ENCODE measurements around the gene AK4.

Gene AK4

DNA sequence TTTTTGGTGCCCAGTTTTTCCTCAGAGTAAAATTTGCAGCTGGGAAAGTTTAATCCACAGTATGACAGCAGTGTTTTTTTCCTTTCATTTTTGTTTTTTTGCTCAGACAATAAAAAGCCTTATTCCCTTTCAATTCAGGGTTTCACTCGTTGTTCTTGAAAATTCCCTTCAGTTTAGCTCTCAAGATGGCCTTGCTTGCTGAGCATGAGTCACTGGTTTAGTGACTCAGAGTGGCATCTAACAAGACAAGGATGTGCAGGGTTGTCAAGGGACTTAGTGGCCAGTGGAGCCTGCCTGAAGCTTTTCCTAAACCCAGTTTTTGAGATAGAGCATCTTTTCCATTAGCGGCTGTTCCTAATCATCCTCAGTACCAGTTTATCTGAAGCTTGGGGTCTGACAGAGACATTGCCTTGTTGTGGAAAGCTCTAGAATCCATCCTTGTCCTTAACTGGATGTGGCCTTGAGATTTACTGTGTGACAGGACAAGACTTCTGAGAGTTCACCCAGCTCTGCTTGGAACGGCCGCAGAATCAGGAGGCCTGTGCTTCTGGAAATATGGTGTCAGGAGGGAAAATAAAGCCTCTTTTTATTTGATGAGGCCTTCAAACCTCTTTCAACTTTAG, 113.0 kb downstream of the AK4 start:
- Histone ChIP-seq H3K36me3 (ENCODE audit: control insufficient read depth, insufficient read depth, low read length) (no peaks in the 10 kb centered on the region), H3K27me3 (ENCODE audit: control insufficient read depth, insufficient read depth, low read length) (peaks cover 20% of the 10 kb centered on the region)

DNA sequence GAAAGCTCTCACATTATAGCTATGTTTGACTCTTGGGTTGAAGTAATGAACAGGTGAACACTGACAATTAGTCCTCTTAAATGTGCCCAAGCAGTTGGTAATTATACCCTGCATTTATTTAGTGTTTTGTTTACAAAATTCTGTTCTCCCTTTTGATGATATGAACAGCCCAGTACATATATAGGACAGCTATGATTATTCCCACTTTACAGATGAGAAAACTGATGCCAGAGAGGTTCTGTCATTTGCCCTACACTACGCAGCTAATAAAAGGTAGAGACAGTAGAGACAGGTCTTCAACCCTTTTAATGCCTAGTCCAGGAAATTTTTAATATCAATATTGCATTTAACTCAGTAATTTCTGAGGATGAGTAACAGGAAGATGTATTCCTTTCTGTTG, 115.3 kb downstream of the AK4 start:
- peaks cover 25% of the 10 kb centered on the region for H3K27me3 ChIP-seq (ENCODE audit: control insufficient read depth, insufficient read depth, low read length)
- no peaks in the 10 kb centered on the region for H3K36me3 ChIP-seq (ENCODE audit: control insufficient read depth, insufficient read depth, low read length)
- peaks cover 20% of the 10 kb centered on the region for H3K4me1 ChIP-seq (ENCODE audit: control insufficient read depth, insufficient read depth, low read length)
- H3K9ac ChIP-seq (ENCODE audit: low read depth, low read length), result no peak overlapping the region
- H3K9me3 ChIP-seq (ENCODE audit: control insufficient read depth, insufficient read depth, low read length), result no peaks in the 10 kb centered on the region
- no peak overlapping the region for H3K4me3 ChIP-seq (ENCODE audit: low read depth, low read length)

More for the DNA sequence above, 113.0 kb downstream of the AK4 start:
- peaks cover 9% of the 10 kb centered on the region for H3K4me1 ChIP-seq (ENCODE audit: control insufficient read depth, insufficient read depth, low read length)
- H3K4me3 ChIP-seq (ENCODE audit: low read depth, low read length), result no peak overlapping the region
- no peaks in the 10 kb centered on the region for H3K9me3 ChIP-seq (ENCODE audit: control insufficient read depth, insufficient read depth, low read length)
- H3K9ac ChIP-seq (ENCODE audit: low read depth, low read length), result no peak overlapping the region

- Histone ChIP-seq H3K27me3 (ENCODE audit: control insufficient read depth, insufficient read depth, low read length) (peaks cover 25% of the 10 kb centered on the region), H3K4me3 (ENCODE audit: low read depth, low read length) (peak overlapping the region; percentile 72), H3K4me1 (ENCODE audit: control insufficient read depth, insufficient read depth, low read length) (peaks cover 18% of the 10 kb centered on the region), H3K36me3 (ENCODE audit: control insufficient read depth, insufficient read depth, low read length) (no peaks in the 10 kb centered on the region), H3K9ac (ENCODE audit: low read depth, low read length) (no peak overlapping the region), H3K9me3 (ENCODE audit: control insufficient read depth, insufficient read depth, low read length) (no peaks in the 10 kb centered on the region)
Measured at GRCh38 chr1:65264197-65264929, 116.4 kb downstream of the AK4 start.

DNA sequence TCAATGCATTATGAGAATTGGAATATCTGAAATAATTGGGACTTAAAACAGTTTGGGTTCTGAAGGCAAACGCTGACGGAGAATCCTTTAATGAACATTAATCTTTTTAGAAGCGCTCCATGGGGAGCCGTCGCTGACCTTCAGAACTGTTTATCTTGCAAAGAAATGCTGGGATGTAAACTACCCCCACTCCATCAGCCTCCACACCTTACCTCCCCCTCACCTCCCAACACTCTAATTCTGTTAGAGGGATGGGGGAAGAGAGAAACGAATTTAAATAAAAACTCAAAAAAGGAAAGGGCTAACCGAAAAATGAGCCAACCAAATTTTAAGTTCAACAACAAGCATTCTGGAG, 117.3 kb downstream of the AK4 start:
- Histone ChIP-seq H3K36me3 (ENCODE audit: control insufficient read depth, insufficient read depth, low read length) (no peaks in the 10 kb centered on the region), H3K4me1 (ENCODE audit: control insufficient read depth, insufficient read depth, low read length) (peaks cover 12% of the 10 kb centered on the region), H3K4me3 (ENCODE audit: low read depth, low read length) (peak overlapping the region; percentile 72), H3K27me3 (ENCODE audit: control insufficient read depth, insufficient read depth, low read length) (peaks cover 25% of the 10 kb centered on the region), H3K9ac (ENCODE audit: low read depth, low read length) (no peak overlapping the region), H3K9me3 (ENCODE audit: control insufficient read depth, insufficient read depth, low read length) (no peaks in the 10 kb centered on the region)

- Histone ChIP-seq H3K4me1 (ENCODE audit: control insufficient read depth, insufficient read depth, low read length) (peaks cover 12% of the 10 kb centered on the region), H3K36me3 (ENCODE audit: control insufficient read depth, insufficient read depth, low read length) (no peaks in the 10 kb centered on the region), H3K9ac (ENCODE audit: low read depth, low read length) (peak overlapping the region; percentile 47), H3K4me3 (ENCODE audit: low read depth, low read length) (peak overlapping the region; percentile 72), H3K27me3 (ENCODE audit: control insufficient read depth, insufficient read depth, low read length) (peaks cover 25% of the 10 kb centered on the region), H3K9me3 (ENCODE audit: control insufficient read depth, insufficient read depth, low read length) (no peaks in the 10 kb centered on the region)
Measured at GRCh38 chr1:65265651-65266351, 117.8 kb downstream of the AK4 start.

DNA sequence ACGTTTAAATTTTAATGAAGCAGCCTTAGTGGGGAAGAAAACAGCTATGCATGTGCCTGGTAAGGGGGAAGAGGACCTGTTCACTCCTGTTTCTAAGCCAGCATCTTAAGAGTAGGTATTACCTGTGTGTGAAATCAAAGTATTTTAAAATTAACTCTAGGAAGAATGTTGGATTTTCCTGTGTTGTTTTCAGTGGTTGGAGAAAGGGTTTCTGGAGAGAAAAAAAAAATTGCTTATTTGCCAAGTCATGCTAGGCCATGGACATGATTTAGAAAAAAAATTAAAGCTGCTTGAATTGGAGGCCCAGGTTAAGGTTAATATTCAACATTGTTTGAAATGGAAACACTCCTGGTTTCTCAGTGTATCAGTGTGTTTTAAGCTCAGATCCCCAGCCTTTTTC, 118.5 kb downstream of the AK4 start:
- Histone ChIP-seq H3K4me1 (ENCODE audit: control insufficient read depth, insufficient read depth, low read length) (peaks cover 12% of the 10 kb centered on the region), H3K4me3 (ENCODE audit: low read depth, low read length) (peak overlapping the region; percentile 72), H3K27me3 (ENCODE audit: control insufficient read depth, insufficient read depth, low read length) (peaks cover 25% of the 10 kb centered on the region), H3K9me3 (ENCODE audit: control insufficient read depth, insufficient read depth, low read length) (no peaks in the 10 kb centered on the region), H3K9ac (ENCODE audit: low read depth, low read length) (no peak overlapping the region), H3K36me3 (ENCODE audit: control insufficient read depth, insufficient read depth, low read length) (no peaks in the 10 kb centered on the region)

DNA sequence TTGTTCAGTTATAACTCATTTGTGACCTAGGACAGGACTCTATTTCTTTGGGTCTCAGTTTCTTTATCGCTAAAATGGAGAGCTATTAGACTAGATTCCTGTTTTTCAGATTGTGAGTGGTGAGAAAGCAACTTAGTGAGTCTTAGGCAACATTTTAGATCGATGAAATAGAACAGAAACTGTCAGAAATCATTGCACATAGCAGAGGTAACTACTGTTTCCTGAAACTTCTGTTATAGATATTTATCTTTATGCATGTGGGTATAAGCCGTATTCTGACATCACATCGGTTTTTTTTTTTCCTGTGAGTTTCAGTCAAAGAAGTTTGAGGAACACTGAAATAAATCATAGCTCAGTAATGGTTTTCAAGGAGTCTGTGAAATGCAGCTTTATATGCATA, 119.3 kb downstream of the AK4 start:
- Histone ChIP-seq H3K9me3 (ENCODE audit: control insufficient read depth, insufficient read depth, low read length) (no peaks in the 10 kb centered on the region), H3K9ac (ENCODE audit: low read depth, low read length) (no peak overlapping the region), H3K36me3 (ENCODE audit: control insufficient read depth, insufficient read depth, low read length) (no peaks in the 10 kb centered on the region), H3K4me3 (ENCODE audit: low read depth, low read length) (no peak overlapping the region), H3K4me1 (ENCODE audit: control insufficient read depth, insufficient read depth, low read length) (peaks cover 12% of the 10 kb centered on the region), H3K27me3 (ENCODE audit: control insufficient read depth, insufficient read depth, low read length) (peaks cover 25% of the 10 kb centered on the region)

GRCh38 chr1:65267683-65268082, 119.7 kb downstream of the AK4 start:
- Histone ChIP-seq H3K4me3 (ENCODE audit: low read depth, low read length) (no peak overlapping the region), H3K27me3 (ENCODE audit: control insufficient read depth, insufficient read depth, low read length) (peaks cover 23% of the 10 kb centered on the region), H3K9ac (ENCODE audit: low read depth, low read length) (no peak overlapping the region), H3K9me3 (ENCODE audit: control insufficient read depth, insufficient read depth, low read length) (no peaks in the 10 kb centered on the region), H3K36me3 (ENCODE audit: control insufficient read depth, insufficient read depth, low read length) (no peaks in the 10 kb centered on the region), H3K4me1 (ENCODE audit: control insufficient read depth, insufficient read depth, low read length) (peaks cover 12% of the 10 kb centered on the region)

GRCh38 chr1:65269612-65270011, 121.6 kb downstream of the AK4 start:
- Histone ChIP-seq H3K27me3 (ENCODE audit: control insufficient read depth, insufficient read depth, low read length) (peaks cover 7% of the 10 kb centered on the region), H3K9ac (ENCODE audit: low read depth, low read length) (no peak overlapping the region), H3K36me3 (ENCODE audit: control insufficient read depth, insufficient read depth, low read length) (no peaks in the 10 kb centered on the region), H3K4me3 (ENCODE audit: low read depth, low read length) (no peak overlapping the region), H3K9me3 (ENCODE audit: control insufficient read depth, insufficient read depth, low read length) (no peaks in the 10 kb centered on the region), H3K4me1 (ENCODE audit: control insufficient read depth, insufficient read depth, low read length) (peaks cover 12% of the 10 kb centered on the region)

- Histone ChIP-seq H3K9ac (ENCODE audit: low read depth, low read length) (no peak overlapping the region), H3K27me3 (ENCODE audit: control insufficient read depth, insufficient read depth, low read length) (peaks cover 4% of the 10 kb centered on the region), H3K4me1 (ENCODE audit: control insufficient read depth, insufficient read depth, low read length) (peaks cover 32% of the 10 kb centered on the region), H3K36me3 (ENCODE audit: control insufficient read depth, insufficient read depth, low read length) (no peaks in the 10 kb centered on the region), H3K9me3 (ENCODE audit: control insufficient read depth, insufficient read depth, low read length) (no peaks in the 10 kb centered on the region), H3K4me3 (ENCODE audit: low read depth, low read length) (no peak overlapping the region)
Measured at GRCh38 chr1:65276197-65276939, 128.4 kb downstream of the AK4 start.

DNA sequence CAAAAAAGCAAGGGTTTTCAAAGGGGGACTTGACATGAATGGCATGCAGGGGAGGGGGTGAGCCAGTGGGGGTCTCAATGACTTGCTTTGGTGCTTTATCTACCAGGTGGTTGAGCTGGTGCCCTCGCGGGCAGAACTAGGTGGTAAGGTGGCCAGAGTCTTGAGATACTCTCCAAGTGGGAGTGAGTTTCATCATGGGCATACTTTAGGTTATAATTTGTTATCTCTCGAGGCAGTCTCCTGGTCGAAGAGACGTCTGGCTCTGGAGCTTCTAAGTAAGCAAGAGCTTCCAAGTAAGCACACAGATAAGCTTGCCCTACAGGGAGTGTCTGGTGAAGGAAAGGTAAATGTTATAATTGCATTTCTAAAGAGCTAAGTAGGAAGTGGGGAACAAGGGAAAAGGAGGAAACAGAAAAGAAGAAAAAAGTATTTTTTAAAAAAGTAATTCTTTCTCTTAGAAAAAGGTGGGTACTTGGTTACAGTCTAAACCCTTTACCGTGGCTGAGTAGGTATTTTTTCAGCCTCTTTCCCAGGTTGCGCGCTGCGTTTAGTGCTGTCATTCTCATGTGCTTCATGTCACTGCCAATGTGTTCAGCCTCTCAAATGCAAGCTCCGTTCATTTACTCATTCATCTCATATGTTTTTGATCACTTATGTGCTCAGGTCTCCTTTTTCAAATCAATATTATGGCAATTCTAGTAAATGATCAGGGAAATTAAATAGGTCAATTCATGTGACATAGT, 129.8 kb downstream of the AK4 start:
- no peaks in the 10 kb centered on the region for H3K9me3 ChIP-seq (ENCODE audit: control insufficient read depth, insufficient read depth, low read length)
- H3K9ac ChIP-seq (ENCODE audit: low read depth, low read length), result no peak overlapping the region
- H3K4me3 ChIP-seq (ENCODE audit: low read depth, low read length), result peak overlapping the region; percentile 20
- H3K27me3 ChIP-seq (ENCODE audit: control insufficient read depth, insufficient read depth, low read length), result peaks cover 4% of the 10 kb centered on the region
- H3K36me3 ChIP-seq (ENCODE audit: control insufficient read depth, insufficient read depth, low read length), result no peaks in the 10 kb centered on the region
- peaks cover 38% of the 10 kb centered on the region for H3K4me1 ChIP-seq (ENCODE audit: control insufficient read depth, insufficient read depth, low read length)

All from iPS-15b (cell line).